ENCODE data around the gene TYK2.
"Not testable (repeated sequence)": the region's sequence is repeated elsewhere in the genome, so short reads cannot be mapped to it uniquely, and the experiment has no call there.

The TYK2 gene

DNA sequence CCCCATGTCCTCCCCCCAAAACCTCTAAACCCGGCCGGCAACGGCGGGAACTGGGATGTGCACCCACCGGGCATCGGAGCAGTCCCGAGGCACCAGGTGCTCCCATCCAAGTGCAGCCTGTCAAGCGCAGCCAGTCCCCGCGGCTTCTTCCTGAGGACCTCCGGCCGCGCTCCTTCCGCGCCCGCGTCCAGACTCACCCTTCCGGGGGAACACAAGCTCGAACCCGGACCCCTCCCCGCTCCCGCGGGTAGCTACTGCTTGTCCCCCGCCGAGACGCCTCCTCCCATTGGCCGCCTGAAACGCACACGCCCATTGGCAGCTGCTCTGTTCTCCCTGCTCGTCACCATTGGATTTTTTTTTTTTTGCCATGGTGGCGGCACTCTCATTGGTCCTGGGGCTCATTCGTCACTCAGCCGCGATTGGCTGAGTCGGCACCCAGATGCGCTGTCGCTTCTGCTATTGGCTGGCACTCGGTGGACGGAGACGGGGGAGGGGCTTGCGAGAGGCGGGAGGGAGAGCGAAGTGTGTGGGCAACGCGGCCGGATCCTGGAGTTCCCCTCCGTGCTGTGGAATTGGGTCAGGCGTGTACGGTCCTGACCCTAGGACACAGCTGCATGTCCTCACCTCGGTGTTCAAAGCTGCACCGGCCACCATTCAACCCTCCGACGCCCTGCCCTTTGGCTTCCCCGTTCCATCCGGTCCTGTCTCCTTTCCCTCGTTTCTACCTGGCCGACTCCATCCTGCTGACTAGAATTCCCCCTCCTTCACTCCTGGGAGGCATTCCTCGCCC is at the start of gene TYK2:
Gene TYK2 (minus strand): TSS at position 260 of the 790 bp plus-strand sequence. CDS start 2,166 bp downstream, outside the sequence.
- peak; percentile 88 to 93 (median 88) for DNase-seq

GRCh38 chr19:10428996-10429381 is 48.6 kb upstream of the TYK2 start:
- no peak for DNase-seq

- no peak for DNase-seq
Observed at GRCh38 chr19:10427169-10427568, 46.8 kb upstream of the TYK2 start.

GRCh38 chr19:10424011-10424637 is 43.8 kb upstream of the TYK2 start:
- peak; percentile 34 to 55 (median 38) for DNase-seq

- no peak for DNase-seq
Observed at GRCh38 chr19:10422846-10423245, 42.5 kb upstream of the TYK2 start.

DNA sequence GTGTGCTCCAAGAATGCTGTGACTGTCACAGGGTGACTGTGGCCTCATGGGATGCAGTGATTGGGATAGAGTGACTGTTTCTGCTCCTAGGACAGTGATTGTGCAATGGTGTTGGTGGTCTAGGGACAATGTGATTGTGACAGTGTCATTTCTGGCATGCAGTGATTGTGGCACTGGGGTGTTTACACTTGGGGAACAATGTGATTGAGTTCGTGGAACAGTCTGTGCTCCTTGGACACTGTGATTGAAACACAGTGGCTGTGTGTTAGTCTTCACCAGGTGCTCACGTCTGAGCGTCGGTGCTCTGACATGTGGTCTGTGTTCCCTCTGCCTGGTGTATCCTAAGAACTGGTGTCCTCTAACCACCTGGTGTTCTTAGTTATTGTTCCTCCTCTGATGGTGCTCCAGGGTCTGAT is 41.7 kb upstream of the TYK2 start:
- no peak for DNase-seq

DNA sequence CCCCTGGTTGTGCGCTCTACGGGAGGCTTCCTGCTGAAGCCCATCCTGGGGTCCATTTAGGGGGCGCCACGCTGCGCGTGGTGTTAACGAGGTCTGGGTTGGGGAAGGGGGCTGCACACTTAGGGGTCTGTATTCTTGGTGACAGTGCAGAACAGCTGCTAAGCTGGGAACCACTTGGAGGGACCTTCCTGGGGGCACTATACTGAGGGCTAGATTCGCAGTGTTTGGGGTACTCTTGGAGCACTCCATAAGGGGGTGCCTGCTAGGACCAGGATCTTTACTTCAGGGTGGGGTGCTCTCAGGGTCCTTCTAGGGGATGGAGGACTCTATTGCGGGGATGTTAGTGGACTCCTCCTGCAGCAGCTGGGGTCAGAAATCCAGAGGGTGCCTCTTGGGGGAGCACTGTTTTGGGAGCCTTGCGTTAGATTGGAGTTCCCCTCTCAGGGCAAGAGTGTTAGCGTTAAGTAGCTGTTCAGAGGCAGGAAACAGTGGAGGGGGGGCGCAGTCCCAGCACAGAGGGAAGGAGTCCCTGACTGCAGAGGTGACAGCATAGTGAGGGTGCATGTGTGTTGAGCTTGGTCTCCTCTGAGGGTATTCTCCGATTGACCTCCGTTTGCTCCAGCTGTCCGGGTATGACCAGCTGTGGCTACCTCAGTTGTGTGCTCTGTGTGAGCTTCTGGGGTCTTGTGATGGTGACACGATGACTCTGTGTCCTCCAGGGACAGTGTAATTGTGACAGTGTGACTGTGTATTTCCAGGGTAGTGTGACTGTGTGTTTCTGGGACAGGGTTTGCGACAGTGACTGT is 41.1 kb upstream of the TYK2 start:
- DNase-seq, result no peak

GRCh38 chr19:10420444-10421239 is 40.3 kb upstream of the TYK2 start, which contains the start of gene PDE4A:
PDE4A (plus strand) TSS chr19:10420538; CDS start chr19:10420765, 227 bp downstream.
- peak; percentile 21 to 50 (median 29) for DNase-seq

- DNase-seq, result no peak
Observed at GRCh38 chr19:10419646-10420443, 39.5 kb upstream of the TYK2 start.

DNA sequence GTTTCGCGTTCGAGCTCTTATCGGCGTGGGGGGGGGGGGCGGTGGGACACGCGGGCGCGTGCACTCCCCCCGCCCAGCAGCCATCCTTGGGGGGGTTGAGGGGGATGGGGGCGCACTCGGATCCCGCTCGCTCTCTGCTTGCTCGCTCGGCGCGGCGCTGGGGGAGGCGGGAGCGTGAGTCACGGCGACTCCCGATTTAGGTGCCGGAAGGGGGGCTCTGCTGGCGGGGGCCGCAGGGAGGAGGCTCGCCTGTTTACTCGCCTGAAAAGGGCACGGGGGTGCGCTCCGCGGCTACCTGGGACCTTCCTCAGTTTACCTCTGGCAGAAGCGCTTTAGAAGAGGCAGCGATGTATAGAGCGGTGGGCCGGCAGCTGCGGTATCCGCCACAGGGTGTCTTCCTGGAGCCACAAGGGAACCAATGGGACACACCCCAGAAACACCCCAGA is 38.9 kb upstream of the TYK2 start:
- DNase-seq, result no peak

DNA sequence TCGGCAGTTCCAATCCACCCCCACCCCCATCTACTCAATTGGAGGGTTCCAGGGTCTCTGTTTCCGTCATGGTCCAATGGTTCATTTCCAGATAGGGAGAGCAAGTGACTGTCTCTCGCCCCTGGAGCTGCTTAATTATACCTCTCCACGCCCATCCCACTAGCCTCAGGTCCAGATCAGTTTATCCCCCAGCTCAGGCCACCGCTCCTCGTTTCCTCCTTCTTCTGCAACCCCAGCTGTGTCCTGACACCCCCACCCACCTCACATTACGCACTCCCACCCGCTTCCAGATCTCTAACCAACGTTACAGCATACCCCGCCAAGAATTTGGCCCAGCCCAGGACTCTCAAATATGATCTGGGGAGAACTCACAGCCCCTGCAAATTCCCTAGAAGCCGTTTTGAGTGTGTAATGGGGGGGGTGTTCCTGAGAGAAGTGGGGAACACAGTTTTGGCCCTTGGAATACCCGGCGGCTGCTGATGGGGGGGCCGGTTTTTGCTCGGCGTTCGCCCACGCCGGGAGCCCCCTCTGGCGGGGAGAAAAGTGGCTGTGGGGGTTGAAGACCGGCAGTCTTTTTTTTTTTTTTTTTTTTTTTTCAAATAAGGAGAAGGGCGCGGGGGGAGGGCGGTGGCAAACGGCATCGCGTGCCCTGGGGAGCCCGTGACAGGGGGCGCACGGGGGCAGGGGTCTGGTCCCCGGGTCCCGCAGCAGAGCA is 38.3 kb upstream of the TYK2 start:
- no peak for DNase-seq

DNA sequence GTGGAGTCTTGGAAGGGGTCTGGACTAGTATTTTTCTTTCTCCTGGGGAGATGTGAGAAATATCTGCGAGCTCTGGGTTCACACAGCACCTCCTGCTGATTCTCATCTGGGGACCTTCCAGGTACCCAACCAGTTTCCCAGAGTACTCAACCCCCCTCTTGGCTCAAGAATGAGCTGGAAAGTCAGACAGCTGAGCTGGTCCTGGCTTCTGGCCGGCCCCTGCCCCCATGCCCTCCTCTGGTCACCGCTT is 37.8 kb upstream of the TYK2 start:
- DNase-seq, result no peak

- no peak for DNase-seq
Observed at GRCh38 chr19:10417541-10418234, 37.3 kb upstream of the TYK2 start.

DNA sequence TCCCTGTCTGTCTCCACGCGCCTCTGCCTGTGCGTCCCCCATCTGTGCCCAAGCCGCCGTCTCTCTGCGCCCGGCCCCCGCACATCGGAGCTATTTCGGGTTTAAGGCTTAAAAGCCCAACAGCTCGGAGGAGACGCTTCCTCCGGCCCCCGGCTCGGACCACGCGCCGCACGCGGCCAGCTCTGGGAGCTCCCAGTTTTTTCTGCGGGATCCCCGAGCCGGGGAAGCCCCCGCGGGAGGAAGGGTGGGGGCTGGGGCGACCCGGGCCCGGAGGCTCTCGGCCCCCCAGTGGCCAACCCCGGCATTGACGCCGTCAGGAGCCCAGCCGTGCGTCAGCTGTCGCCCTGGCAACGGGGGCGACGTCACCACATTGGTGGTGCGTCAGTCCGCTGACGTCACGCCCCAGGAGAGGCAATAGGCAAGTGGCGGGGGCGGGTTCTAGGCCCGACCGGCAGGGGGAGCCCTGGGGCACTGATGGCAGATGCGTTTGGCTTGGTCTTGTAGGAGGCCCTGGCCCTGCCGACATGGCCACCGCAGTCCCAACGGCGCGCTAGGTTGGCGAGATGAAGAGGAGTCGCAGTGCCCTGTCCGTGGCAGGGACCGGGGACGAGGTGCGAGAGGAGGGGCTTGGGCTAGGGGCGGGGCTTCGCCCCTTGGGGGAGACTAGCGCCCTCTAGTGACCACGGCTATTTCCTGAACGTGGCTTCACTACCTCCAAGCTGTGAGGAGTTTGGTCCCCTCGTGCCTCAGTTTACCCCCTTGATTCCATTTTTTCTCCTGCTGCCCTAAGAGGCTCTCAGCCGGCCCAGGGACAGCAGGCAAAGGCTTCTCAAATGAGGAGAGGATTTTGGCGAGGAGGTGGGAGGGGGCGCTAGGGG is 36.2 kb upstream of the TYK2 start:
- DNase-seq, result peak; percentile 83 to 92 (median 88)

- no peak for DNase-seq
Observed at GRCh38 chr19:10416083-10416379, 35.7 kb upstream of the TYK2 start.

DNA sequence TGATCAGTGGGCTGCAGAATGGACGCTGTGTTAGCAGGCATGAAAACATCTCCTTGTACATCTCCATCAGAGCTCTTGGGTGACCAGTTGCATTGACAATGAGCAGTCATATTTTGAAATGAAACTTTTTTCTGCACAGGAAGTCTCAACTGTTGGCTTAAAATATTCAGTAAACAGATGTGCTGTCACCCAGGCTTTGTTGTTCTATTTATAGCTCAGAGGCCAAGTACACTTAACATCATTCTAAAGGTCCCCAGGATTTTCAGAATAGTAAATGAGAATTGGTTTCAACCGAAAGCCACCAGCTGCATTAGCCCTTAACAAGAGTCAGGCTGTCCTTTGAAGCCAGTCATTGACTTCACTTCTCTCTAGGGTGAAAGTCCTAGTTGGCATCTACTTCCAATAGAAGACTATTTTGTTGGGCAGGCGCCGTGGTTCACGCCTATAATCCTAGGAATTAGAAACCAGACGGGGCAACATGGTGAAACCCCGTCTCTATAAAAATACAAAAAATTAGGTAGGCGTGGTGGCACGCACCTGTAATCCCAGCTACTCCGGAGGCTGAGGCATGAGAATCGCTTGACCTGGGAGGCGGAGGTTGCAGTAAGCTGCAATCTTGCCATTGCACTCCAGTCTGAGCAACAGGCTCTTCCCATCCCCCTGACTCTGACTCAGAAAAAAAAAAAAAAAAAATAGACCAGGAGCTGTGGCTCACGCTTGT is 32.0 kb upstream of the TYK2 start:
- DNase-seq, result no peak

DNA sequence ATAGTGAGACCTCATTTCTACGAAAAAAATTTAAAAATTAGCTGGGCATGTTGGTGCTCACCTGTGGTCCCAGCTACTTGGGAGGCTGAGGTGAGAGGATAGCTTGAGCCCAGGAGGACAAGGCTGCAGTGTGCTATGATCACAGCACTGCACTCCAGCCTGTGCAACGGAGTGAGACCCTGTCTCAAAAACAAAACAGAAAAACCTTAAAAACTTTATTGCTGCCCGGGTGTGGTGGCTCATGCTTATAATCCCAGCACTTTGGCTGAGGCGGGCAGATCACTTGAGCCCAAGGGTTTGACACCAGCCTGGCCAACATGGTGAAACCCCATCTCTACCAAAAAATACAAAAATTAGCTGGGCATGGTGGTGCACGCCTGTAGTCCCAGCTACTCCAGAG is 30.9 kb upstream of the TYK2 start:
- DNase-seq, result not testable (repeated sequence)

DNA sequence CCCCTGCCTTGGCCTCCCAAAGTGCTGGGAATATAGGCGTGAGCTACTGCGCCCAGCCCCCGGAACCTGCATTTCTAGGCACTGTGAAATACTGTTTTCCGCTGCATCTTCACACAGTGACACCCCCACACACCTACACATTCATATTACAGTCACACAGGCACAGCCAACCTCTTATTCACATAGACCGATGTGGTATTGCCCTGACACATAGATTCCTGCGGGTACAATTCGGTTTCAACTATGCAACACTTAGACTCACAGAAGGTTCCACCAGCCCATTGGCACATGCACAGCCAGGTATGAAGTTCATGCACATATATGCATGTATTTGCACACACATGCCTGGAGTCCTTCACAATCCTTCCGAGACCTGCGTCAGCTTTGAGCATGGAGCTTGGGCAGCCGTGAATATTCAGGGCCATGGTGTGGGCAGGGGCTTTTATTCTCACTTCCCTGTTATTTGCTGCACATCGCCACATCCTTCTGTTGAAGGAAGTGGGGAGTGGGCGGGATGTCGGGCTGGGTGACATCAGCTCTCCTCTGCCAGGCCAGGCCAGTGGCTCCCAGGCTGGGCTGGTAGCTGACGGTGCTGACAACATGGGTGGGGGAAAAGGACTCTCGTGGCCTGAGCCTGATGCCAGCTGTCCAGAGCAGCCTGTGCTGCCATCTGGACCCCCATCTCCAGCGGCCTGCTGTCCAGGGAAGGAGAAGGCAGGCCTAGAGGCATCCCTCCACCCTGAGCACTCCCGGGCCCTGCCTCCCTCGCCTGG is 28.3 kb upstream of the TYK2 start:
- DNase-seq, result no peak

Data from activated CD4-positive, CD25-positive, alpha-beta regulatory T cell (primary cell).